ENCODE measurements around the gene HAUS8.

GRCh38 chr19:17031741-17032140, 43.5 kb downstream of the HAUS8 start:
- TF ChIP-seq EZH2 (optimal IDR thresholded peaks at IDR 0.05; ENCODE audit: low read depth, low read length) (no peak), EZH2phosphoT487 (IDR thresholded peaks at IDR 0.05; ENCODE audit: low read length) (no peak)
- TF ChIP-seq, protein P1, sequence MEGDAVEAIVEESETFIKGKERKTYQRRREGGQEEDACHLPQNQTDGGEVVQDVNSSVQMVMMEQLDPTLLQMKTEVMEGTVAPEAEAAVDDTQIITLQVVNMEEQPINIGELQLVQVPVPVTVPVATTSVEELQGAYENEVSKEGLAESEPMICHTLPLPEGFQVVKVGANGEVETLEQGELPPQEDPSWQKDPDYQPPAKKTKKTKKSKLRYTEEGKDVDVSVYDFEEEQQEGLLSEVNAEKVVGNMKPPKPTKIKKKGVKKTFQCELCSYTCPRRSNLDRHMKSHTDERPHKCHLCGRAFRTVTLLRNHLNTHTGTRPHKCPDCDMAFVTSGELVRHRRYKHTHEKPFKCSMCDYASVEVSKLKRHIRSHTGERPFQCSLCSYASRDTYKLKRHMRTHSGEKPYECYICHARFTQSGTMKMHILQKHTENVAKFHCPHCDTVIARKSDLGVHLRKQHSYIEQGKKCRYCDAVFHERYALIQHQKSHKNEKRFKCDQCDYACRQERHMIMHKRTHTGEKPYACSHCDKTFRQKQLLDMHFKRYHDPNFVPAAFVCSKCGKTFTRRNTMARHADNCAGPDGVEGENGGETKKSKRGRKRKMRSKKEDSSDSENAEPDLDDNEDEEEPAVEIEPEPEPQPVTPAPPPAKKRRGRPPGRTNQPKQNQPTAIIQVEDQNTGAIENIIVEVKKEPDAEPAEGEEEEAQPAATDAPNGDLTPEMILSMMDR (IDR thresholded peaks at IDR 0.05; ENCODE audit: low read length): no peak

All from MM.1S (cell line).